K562 (cell line): ENCODE data around the gene WDR64. TPM values are rescaled to one million over a fixed set of nuclear protein-coding genes. Genes with fewer than 3 reads are reported as not detected.
A peak's percentile ranks its signal among the peaks of the same experiment; 100 is the strongest.

Experiments used
- ATAC-seq: fragments of 200-7000 bp; cut with Tn5 transposase; 3 replicates; pipeline ENCODE4 v1.9.1; 2020; ENCODE audit warnings: moderate library complexity
- BruUV-seq: library from RNA; stranded (reverse); fragments of 400-500 nt; replicated peaks from 2 replicates; lab custom pipeline; 2021; lab: Mats Ljungman, UMichigan
- CTCF ChIA-PET: fragments of 300-600 bp; formaldehyde crosslinking; extraction: SDS; loops from one replicate; lab custom pipeline; 2021; ENCODE audit warnings: low intra/inter-chr PET ratio; lab: Yijun Ruan, JAX
- POLR2A ChIA-PET: fragments of 300-600, 350-650 bp; sonication (Branson Sonifier 250); formaldehyde crosslinking; extraction: SDS; loops from one replicate; lab custom pipeline; 2021; ENCODE audit warnings: antibody characterized with exemption, inconsistent platforms; lab: Yijun Ruan, JAX
- DNase-seq, 4 experiments: peaks; one replicate each; pipeline versions ENCODE4 v3.0.0 to v3.0.0-alpha.2; 2011 to 2018; ENCODE audit warnings: low spot score in 3 of 4, mixed read lengths in 3 of 4; ENCODE audit errors: extremely low read depth in 1 of 4
- FAIRE-seq: peaks from 2 replicates; lab custom pipeline; 2011; peaks lifted over from hg19 to GRCh38; lab: Jason Lieb, UNC
- H2AFZ ChIP-seq: 2 replicates; pipeline ENCODE4 v1.6.0; 2011; ENCODE audit warnings: low read depth, low read length, control low read depth, inconsistent platforms
- H3K27ac ChIP-seq: fragments of 200-600 bp; 3 replicates; pipeline ENCODE4 v1.8.0; 2011; ENCODE audit warnings: low read depth, mild to moderate bottlenecking, control low read depth, inconsistent platforms, low read length, moderate library complexity, mixed read lengths; ENCODE audit errors: extremely low read depth
- H3K27me3 ChIP-seq, 2 experiments: fragments of 300-600 bp in 1 of 2; 2 replicates in 1 of 2; 3 replicates in 1 of 2; pipeline versions ENCODE4 v1.6.0 to v1.8.0; 2011; ENCODE audit warnings: inconsistent platforms in 2 of 2, low read length in 2 of 2, mild to moderate bottlenecking in 1 of 2, mixed read lengths in 1 of 2, moderate library complexity in 1 of 2; ENCODE audit not compliant: control insufficient read depth in 2 of 2, insufficient read depth in 2 of 2
- H3K36me3 ChIP-seq: fragments of 300-600 bp; 3 replicates; pipeline ENCODE4 v1.8.0; 2011; ENCODE audit warnings: mild to moderate bottlenecking, low read length, inconsistent platforms; ENCODE audit not compliant: control insufficient read depth, insufficient read depth
- H3K4me1 ChIP-seq, 2 experiments: fragments of 200-600 bp in 1 of 2; replicated peaks in 1 of 2; 2 replicates in 1 of 2; 3 replicates in 1 of 2; pipeline versions ENCODE4 v1.5.1 to v1.8.0; 2011; ENCODE audit warnings: inconsistent platforms in 2 of 2, low read length in 2 of 2, mild to moderate bottlenecking in 1 of 2, mixed read lengths in 1 of 2, moderate library complexity in 1 of 2; ENCODE audit not compliant: control insufficient read depth in 2 of 2, insufficient read depth in 2 of 2
- H3K4me2 ChIP-seq: 2 replicates; pipeline ENCODE4 v1.6.1; 2011; ENCODE audit warnings: low read length, control low read depth, inconsistent platforms, mixed read lengths; ENCODE audit not compliant: insufficient read depth
- H3K4me3 ChIP-seq: fragments of 200-600 bp; sonication (generic), shearing (Covaris generic); 2 replicates; pipeline ENCODE4 v1.5.1; 2016; ENCODE audit warnings: control low read depth, inconsistent platforms
- H3K79me2 ChIP-seq: fragments of 200-600 bp; 3 replicates; pipeline ENCODE4 v1.8.0; 2011; ENCODE audit warnings: low read length, inconsistent platforms; ENCODE audit not compliant: control insufficient read depth, insufficient read depth
- H3K9ac ChIP-seq, 2 experiments: 2 replicates each; pipeline versions ENCODE4 v1.6.0 to v1.6.1; 2011; ENCODE audit warnings: low read depth in 2 of 2, low read length in 2 of 2, control low read depth in 1 of 2, inconsistent platforms in 1 of 2, mild to moderate bottlenecking in 1 of 2, mixed read lengths in 1 of 2; ENCODE audit not compliant: insufficient read depth in 1 of 2
- H3K9me1 ChIP-seq: one replicate; pipeline ENCODE4 v1.6.0; 2011; ENCODE audit warnings: inconsistent platforms, mild to moderate bottlenecking, low read length, moderate library complexity; ENCODE audit not compliant: control insufficient read depth, insufficient read depth
- H3K9me3 ChIP-seq: replicated peaks from 2 replicates; pipeline ENCODE4 v1.5.1; 2011; ENCODE audit warnings: low read depth, low read length, inconsistent platforms; ENCODE audit not compliant: control insufficient read depth, insufficient read depth
- H4K20me1 ChIP-seq: replicated peaks from 2 replicates; pipeline ENCODE4 v1.6.1; 2011; ENCODE audit warnings: low read length, inconsistent platforms, mixed read lengths; ENCODE audit not compliant: control insufficient read depth, insufficient read depth
- C11orf30 ChIP-seq: fragments of 450-650 bp; IDR thresholded peaks from 2 replicates; pipeline ENCODE4 v1.6.1; 2016; ENCODE audit warnings: low read depth, mild to moderate bottlenecking
- MAFF ChIP-seq: IDR thresholded peaks from 2 replicates; pipeline ENCODE4 v1.6.1; 2012; ENCODE audit warnings: low read length, improper control_type of control experiment
- MAFK ChIP-seq: IDR thresholded peaks from 2 replicates; pipeline ENCODE4 v1.6.1; 2011; ENCODE audit warnings: low read length, improper control_type of control experiment
- NR2C1 ChIP-seq, 2 experiments: fragments of 450-650 bp; IDR thresholded peaks; 2 replicates each; pipeline ENCODE4 v1.6.1; 2017; ENCODE audit warnings: mild to moderate bottlenecking in 2 of 2, antibody characterized with exemption in 1 of 2, inconsistent platforms in 1 of 2, missing compliant biosample characterization in 1 of 2, missing genetic modification characterization in 1 of 2
- ZNF274 ChIP-seq: IDR thresholded peaks from 2 replicates; pipeline ENCODE4 v1.6.1; 2011; ENCODE audit warnings: low read depth, mild to moderate bottlenecking, low read length, moderate library complexity, borderline replicate concordance
- ZNF316 ChIP-seq: fragments of 450-650 bp; IDR thresholded peaks from 2 replicates; pipeline ENCODE4 v1.6.1; 2016
- WGBS: fragments of 100-300 bp; shearing (Covaris generic); methylation state at CpG from one replicate; pipeline ENCODE4 v1.1.6; 2016; ENCODE audit warnings: low coverage, mixed read lengths; ENCODE audit not compliant: insufficient coverage; ENCODE audit errors: missing lambda C conversion rate; 5-methylcytosine and 5-hydroxymethylcytosine counted together
- in situ Hi-C: fragments of 300-500 bp; cut with MboI; formaldehyde crosslinking; loops from 4 replicates; pipeline ENCODE4 v1.15.0; 2018; ENCODE audit warnings: inconsistent platforms, mixed read lengths
- intact Hi-C: fragments of 100-400 bp; cut with micrococcal nuclease; formaldehyde crosslinking; loops from 2 replicates; pipeline ENCODE4 v1.14.2; 2022
- polyA plus RNA-seq, 8 experiments: library from polyadenylated mRNA; depleted of rRNA in 4 of 8; stranded (reverse) in 5 of 8; unstranded in 3 of 8; fragments of >200 nt; fragmentation: Nextera tagmentation in 2 of 8; fragmentation: Illumina TruSeq in 1 of 8; extraction: Ambion mirVana in 2 of 8; extraction: Trizol in 1 of 8; gene quantifications; 2 replicates each; pipeline versions ENCODE4 v1.2.1 to v1.2.3, GENCODE V29; 2011 to 2014; ENCODE audit warnings: inconsistent platforms in 1 of 8, missing spikeins in 1 of 8
- total RNA-seq, 7 experiments: library from RNA; depleted of rRNA in 6 of 7; stranded (reverse); fragments of >200 nt in 6 of 7; fragmentation: Illumina TruSeq in 2 of 7; extraction: Trizol in 2 of 7; gene quantifications; 2 replicates each; pipeline versions ENCODE4 v1.2.1 to v1.2.3, GENCODE V29; 2011 to 2021; ENCODE audit warnings: low replicate concordance in 1 of 7

The WDR64 gene
- total and polyA plus RNA-seq, 9 of the 15 experiments (the other 6 are each of a cell fraction or from before 2014, with no cell fraction given) = 0.06 to 0.29 (median 0.19) TPM; not detected in 5

DNA sequence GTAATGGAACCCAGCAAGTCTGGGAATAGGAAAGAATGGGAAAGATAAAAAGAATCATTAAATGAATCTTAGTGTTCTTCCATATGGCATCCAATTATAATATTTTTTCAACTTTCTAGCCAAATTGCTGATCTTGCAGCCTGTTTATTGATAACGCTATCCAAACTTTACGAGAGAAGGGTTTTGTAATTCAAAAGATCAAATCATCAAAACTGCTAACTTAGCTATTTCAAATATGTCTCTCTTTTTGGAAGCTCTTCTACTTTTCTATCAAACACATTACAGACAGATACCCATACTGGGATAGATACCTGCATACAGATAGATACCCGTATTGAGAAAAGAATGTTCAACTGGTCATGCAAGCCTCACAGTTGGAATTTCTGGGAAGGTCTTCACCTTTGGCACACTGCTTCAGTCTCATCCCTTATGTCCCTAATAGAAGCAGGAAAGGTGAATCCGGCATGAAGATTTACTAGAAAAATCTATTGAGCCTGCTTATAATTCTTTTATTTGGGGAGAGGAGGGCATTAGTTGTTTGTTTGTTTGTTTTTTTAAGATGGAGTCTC, 120.9 kb downstream of the WDR64 start:
- POLR2A ChIA-PET = interaction anchor here (1.2 to 1.4 kb wide), 2 partner anchors 24 to 31 kb away, joined by 3 read pairs; no protein-coding TSS in a partner anchor
- TF ChIP-seq C11orf30 (peak; percentile 75), MAFK (peak; percentile 63; the same call in 1 of the 2 replicates), NR2C1 (IDR thresholded peaks at IDR 0.05) (no peak), NR2C1 (tag; IDR thresholded peaks at IDR 0.05) (no peak), MAFF (peak; percentile 50), ZNF316 (peak; percentile 91), ZNF274 (no peak)
- Histone ChIP-seq H3K27me3 (no peaks in the 10 kb centered on the region), H3K79me2 (no peaks in the 10 kb centered on the region), H3K36me3 (no peaks in the 10 kb centered on the region), H3K9me3 (no peaks in the 10 kb centered on the region), H3K4me1 (peaks cover 4 to 22% of the 10 kb centered on the region in 2 experiments; a peak in 4 of 5 replicates), H3K4me3 (no peak overlapping the region), H3K4me2 (no peak overlapping the region), H3K9me1 (no peaks in the 10 kb centered on the region), H2AFZ (peak overlapping the region; percentile 20; the same call in 1 of the 2 replicates), H3K9ac (no peak overlapping the region), H3K27ac (no peak overlapping the region), H4K20me1 (no peaks in the 10 kb centered on the region)
- ATAC-seq (no peak), FAIRE-seq (no peak), DNase-seq (no peak)
- CTCF ChIA-PET = no interaction called here
- WGBS = 94% methylated on average over 4 of the region's 4 CpGs
- BruUV-seq = no TSS peak
- intact Hi-C loops = no loop called here
- in situ Hi-C loops = no loop called here
